Ureter (tissue), 1 donor: Measurements from ENCODE around the gene IL5RA. TPM values are rescaled to one million over a fixed set of nuclear protein-coding genes. Genes with fewer than 3 reads are reported as not detected.

Experiments used
- DNase-seq: peaks from one replicate; pipeline ENCODE4 v3.0.0-alpha.2; 2020; ENCODE audit warnings: low spot score
- total RNA-seq: library from RNA; stranded (reverse); gene quantifications from one replicate; pipeline ENCODE4 v1.2.4, GENCODE V29; 2023
- donor health status: DM: yes; HTN: yes; CAD: no.

The IL5RA gene
- total RNA-seq, 1 donor from 2014 or later = not detected

- no peak for DNase-seq
Measured at GRCh38 chr3:3107181-3107580, 3.0 kb downstream of the IL5RA start.

GRCh38 chr3:3105815-3106214 lies 4.4 kb downstream of the IL5RA start:
- no peak for DNase-seq

- no peak for DNase-seq
Measured at GRCh38 chr3:3105246-3105645, 4.9 kb downstream of the IL5RA start.

GRCh38 chr3:3102751-3103150 lies 7.4 kb downstream of the IL5RA start:
- DNase-seq = no peak

GRCh38 chr3:3101660-3102458 lies 8.3 kb downstream of the IL5RA start:
- DNase-seq = no peak

GRCh38 chr3:3097958-3098357 lies 12.2 kb downstream of the IL5RA start:
- DNase-seq = no peak

GRCh38 chr3:3089017-3089416 lies 21.2 kb downstream of the IL5RA start:
- DNase-seq = no peak

GRCh38 chr3:3087716-3088465 lies 22.3 kb downstream of the IL5RA start:
- no peak for DNase-seq

GRCh38 chr3:3087279-3087678 lies 22.9 kb downstream of the IL5RA start:
- DNase-seq = no peak

- DNase-seq = no peak
Measured at GRCh38 chr3:3086239-3086638, 23.9 kb downstream of the IL5RA start.

- DNase-seq = no peak
Measured at GRCh38 chr3:3085782-3086181, 24.4 kb downstream of the IL5RA start.

GRCh38 chr3:3084890-3085289 lies 25.3 kb downstream of the IL5RA start:
- DNase-seq = no peak

- DNase-seq = no peak
Measured at GRCh38 chr3:3082234-3082924, 27.8 kb downstream of the IL5RA start.

GRCh38 chr3:3081381-3082233 lies 28.6 kb downstream of the IL5RA start:
- DNase-seq = no peak

GRCh38 chr3:3080309-3080708 lies 29.9 kb downstream of the IL5RA start:
- no peak for DNase-seq

GRCh38 chr3:3074551-3075257 lies 35.5 kb downstream of the IL5RA start:
- DNase-seq = no peak

- no peak for DNase-seq
Measured at GRCh38 chr3:3071136-3071535, 39.0 kb downstream of the IL5RA start.

- no peak for DNase-seq
Measured at GRCh38 chr3:3069723-3070122, 40.5 kb downstream of the IL5RA start.

GRCh38 chr3:3068358-3068881 lies 41.8 kb downstream of the IL5RA start:
- no peak for DNase-seq

- no peak for DNase-seq
Measured at GRCh38 chr3:3066910-3067309, 43.3 kb downstream of the IL5RA start.

GRCh38 chr3:3066378-3066777 lies 43.8 kb downstream of the IL5RA start:
- DNase-seq = no peak
